ENCODE results near the gene MAGI2.

DNA sequence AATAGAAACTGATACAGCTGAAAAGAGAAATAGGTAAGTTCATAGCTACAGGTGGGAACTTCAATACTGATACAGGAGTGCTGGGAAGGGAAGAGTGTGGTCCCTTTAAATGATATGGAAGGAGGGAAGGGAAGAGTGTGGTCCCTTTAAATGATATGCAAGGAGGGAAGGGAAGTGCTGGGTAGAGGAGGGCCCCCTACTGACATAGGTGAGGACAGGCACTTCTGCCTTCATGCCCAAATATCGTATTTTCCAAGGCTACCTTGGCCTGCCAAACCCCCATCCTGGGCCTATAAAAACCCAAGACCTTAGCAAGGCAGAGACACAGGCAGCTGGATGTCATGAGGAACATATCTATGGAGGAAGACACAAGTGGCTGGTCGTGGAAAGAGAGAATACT lies 92.3 kb downstream of the MAGI2 start:
- TF ChIP-seq, protein P1, sequence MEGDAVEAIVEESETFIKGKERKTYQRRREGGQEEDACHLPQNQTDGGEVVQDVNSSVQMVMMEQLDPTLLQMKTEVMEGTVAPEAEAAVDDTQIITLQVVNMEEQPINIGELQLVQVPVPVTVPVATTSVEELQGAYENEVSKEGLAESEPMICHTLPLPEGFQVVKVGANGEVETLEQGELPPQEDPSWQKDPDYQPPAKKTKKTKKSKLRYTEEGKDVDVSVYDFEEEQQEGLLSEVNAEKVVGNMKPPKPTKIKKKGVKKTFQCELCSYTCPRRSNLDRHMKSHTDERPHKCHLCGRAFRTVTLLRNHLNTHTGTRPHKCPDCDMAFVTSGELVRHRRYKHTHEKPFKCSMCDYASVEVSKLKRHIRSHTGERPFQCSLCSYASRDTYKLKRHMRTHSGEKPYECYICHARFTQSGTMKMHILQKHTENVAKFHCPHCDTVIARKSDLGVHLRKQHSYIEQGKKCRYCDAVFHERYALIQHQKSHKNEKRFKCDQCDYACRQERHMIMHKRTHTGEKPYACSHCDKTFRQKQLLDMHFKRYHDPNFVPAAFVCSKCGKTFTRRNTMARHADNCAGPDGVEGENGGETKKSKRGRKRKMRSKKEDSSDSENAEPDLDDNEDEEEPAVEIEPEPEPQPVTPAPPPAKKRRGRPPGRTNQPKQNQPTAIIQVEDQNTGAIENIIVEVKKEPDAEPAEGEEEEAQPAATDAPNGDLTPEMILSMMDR (IDR thresholded peaks at IDR 0.05; ENCODE audit: borderline replicate concordance, extremely low read depth, low read length, poor library complexity, severe bottlenecking): no peak
- no peak for TF ChIP-seq EZH2 (IDR thresholded peaks at IDR 0.05; ENCODE audit: borderline replicate concordance, low read depth, low read length, severe bottlenecking)

All from DND-41 (cell line).